Tibial nerve (tissue), 4 donors: ENCODE measurements around the gene ADM5. TPM values are rescaled to one million over a fixed set of nuclear protein-coding genes. Genes with fewer than 3 reads are reported as not detected.

Experiments used
- DNase-seq, 2 donors: peaks; one replicate each; pipeline ENCODE4 v3.0.0-alpha.2; 2019; ENCODE audit warnings: low spot score in 2 of 2
- H3K27ac ChIP-seq, 4 donors: fragments of 200-600 bp; sonication (generic) in 3 of 4; one replicate each; pipeline ENCODE4 v1.5.1; 2017 to 2019; ENCODE audit warnings: mild to moderate bottlenecking in 1 of 4
- H3K27me3 ChIP-seq, 2 donors: fragments of 200-600 bp; sonication (generic) in 1 of 2; one replicate each; pipeline versions ENCODE4 v1.5.1 to v1.6.0; 2017 to 2019
- H3K36me3 ChIP-seq, 3 donors: fragments of 200-600 bp; sonication (generic); one replicate each; pipeline ENCODE4 v1.5.1; 2018 to 2019
- H3K4me1 ChIP-seq, 4 donors: fragments of 200-600 bp; sonication (generic) in 3 of 4; one replicate each; pipeline ENCODE4 v1.5.1; 2017 to 2019
- H3K4me3 ChIP-seq, 4 donors: fragments of 200-600 bp; sonication (generic) in 3 of 4; one replicate each; pipeline ENCODE4 v1.5.1; 2017 to 2019; ENCODE audit warnings: mild to moderate bottlenecking in 1 of 4, moderate library complexity in 1 of 4
- H3K9me3 ChIP-seq, 4 donors: fragments of 200-600 bp; sonication (generic) in 3 of 4; one replicate each; pipeline ENCODE4 v1.5.1; 2017 to 2019
- CTCF ChIP-seq, 5 experiments: fragments of 200-600 bp in 3 of 5; fragments of 450-650 bp in 2 of 5; sonication (generic) in 3 of 5; IDR thresholded peaks; one replicate each; pipeline ENCODE4 v1.5.1; 2016 to 2019; ENCODE audit warnings: antibody characterized with exemption in 5 of 5, mild to moderate bottlenecking in 3 of 5, moderate library complexity in 2 of 5
- EP300 ChIP-seq, 2 donors: sonication (generic); formaldehyde crosslinking; IDR thresholded peaks; one replicate each; pipeline ENCODE4 v1.6.1; 2017; ENCODE audit warnings: antibody characterized with exemption in 2 of 2, mild to moderate bottlenecking in 1 of 2
- POLR2A ChIP-seq, 2 donors: fragments of 450-650 bp; IDR thresholded peaks; one replicate each; pipeline ENCODE4 v1.6.1; 2017; ENCODE audit warnings: antibody characterized with exemption in 2 of 2, mild to moderate bottlenecking in 2 of 2, moderate library complexity in 2 of 2
- WGBS, 2 donors: methylation state at CpG; one replicate each; pipeline ENCODE4 v1.1.5; 2018; 5-methylcytosine and 5-hydroxymethylcytosine counted together
- total RNA-seq, 4 donors: library from RNA; depleted of rRNA; stranded (reverse); fragments of >200 nt; gene quantifications; one replicate each; pipeline ENCODE4 v1.1.0, GENCODE V29; 2016

Gene ADM5
- total RNA-seq, 4 donors from 2014 or later, result 1.5 to 4.3 TPM; not detected in 2

DNA sequence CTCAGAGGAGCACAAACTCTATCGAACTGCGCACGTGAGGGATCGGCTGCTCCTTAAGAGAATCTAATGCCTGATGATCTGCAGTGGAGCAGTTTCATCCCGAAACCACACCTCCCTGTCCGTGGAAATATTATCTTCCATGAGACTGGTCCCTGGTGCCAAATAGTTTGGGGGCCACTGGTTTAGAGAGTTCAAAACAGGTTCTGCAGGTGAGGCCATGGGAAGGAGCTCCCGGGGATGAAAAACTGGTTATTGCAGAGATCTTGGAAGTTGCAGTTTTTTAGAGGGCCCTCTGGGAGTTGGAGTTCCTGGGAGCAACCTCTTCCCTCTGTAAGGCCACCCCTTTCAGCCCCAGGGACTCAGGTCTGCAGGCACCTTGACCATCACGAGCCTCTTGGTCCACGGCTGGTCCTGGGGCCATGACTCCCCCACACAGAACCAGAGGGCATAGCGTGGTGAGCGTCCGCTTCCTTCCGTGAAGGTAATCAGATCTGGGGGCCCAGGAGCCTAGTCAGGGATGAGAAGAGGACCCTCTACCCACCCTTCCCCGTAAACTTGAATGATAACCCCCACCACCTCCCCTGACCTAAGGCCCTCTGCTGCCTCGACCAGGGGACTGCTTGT, 28.9 kb upstream of the ADM5 start:
- Histone ChIP-seq H3K27ac (no peak overlapping the region), H3K27me3 (no peaks in the 10 kb centered on the region), H3K9me3 (no peaks in the 10 kb centered on the region), H3K4me3 (no peak overlapping the region), H3K36me3 (peaks cover 0 to 77% (median 35%) of the 10 kb centered on the region in 3 donors), H3K4me1 (peaks cover 0 to 20% (median 9%) of the 10 kb centered on the region in 4 donors)
- DNase-seq, result no peak
- TF ChIP-seq CTCF (IDR thresholded peaks at IDR 0.05) (no peak), POLR2A (IDR thresholded peaks at IDR 0.05) (no peak), EP300 (IDR thresholded peaks at IDR 0.05) (no peak)
- WGBS, 2 donors, result 76 to 85% methylated on average over 9 to 13 of the region's 15 CpGs

DNA sequence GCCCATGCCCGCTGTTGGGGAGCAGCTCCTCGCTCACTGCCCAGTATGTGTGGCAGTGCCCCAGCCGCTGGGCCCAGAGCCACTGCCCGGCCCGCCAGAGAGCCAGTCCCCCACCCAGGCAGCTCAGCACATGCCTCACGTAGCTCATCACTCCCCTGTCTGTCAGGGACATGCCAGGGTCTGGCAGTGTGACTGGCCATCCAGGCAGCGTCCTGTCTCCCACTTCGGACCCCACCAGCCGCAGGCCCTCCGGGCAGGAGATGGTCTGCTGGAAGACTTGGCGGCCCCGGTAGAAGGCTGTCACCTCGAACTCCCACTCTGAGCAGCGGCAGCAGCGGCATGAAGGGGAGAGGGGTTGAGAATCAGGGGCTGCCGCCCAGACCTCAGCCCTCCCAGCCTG, 27.4 kb upstream of the ADM5 start:
- Histone ChIP-seq H3K27ac (no peak overlapping the region), H3K27me3 (no peaks in the 10 kb centered on the region), H3K4me3 (no peak overlapping the region), H3K4me1 (peaks cover 0 to 31% (median 17%) of the 10 kb centered on the region in 4 donors), H3K36me3 (peaks cover 0 to 61% (median 34%) of the 10 kb centered on the region in 3 donors), H3K9me3 (no peaks in the 10 kb centered on the region)
- DNase-seq, result no peak
- no peak for TF ChIP-seq CTCF (IDR thresholded peaks at IDR 0.05)
- TF ChIP-seq EP300 (IDR thresholded peaks at IDR 0.05), result no peak
- 94 to 95% methylated on average over 14 to 16 of the region's 16 CpGs for WGBS, 2 donors

- Histone ChIP-seq H3K9me3 (no peaks in the 10 kb centered on the region), H3K4me3 (peak overlapping the region in 1 of 4 donors; percentile 90), H3K27ac (peak overlapping the region in 2 of 4 donors; percentile 88 to 89), H3K27me3 (no peaks in the 10 kb centered on the region), H3K36me3 (peaks cover 0 to 51% (median 25%) of the 10 kb centered on the region in 3 donors), H3K4me1 (peaks cover 0 to 33% (median 17%) of the 10 kb centered on the region in 4 donors)
- no peak for DNase-seq
- TF ChIP-seq POLR2A (IDR thresholded peaks at IDR 0.05) (no peak), EP300 (IDR thresholded peaks at IDR 0.05) (no peak), CTCF (IDR thresholded peaks at IDR 0.05) (no peak)
- 83 to 86% methylated on average over 12 of the region's 12 CpGs for WGBS, 2 donors
Observed at GRCh38 chr19:49663224-49663623, 26.2 kb upstream of the ADM5 start.

DNA sequence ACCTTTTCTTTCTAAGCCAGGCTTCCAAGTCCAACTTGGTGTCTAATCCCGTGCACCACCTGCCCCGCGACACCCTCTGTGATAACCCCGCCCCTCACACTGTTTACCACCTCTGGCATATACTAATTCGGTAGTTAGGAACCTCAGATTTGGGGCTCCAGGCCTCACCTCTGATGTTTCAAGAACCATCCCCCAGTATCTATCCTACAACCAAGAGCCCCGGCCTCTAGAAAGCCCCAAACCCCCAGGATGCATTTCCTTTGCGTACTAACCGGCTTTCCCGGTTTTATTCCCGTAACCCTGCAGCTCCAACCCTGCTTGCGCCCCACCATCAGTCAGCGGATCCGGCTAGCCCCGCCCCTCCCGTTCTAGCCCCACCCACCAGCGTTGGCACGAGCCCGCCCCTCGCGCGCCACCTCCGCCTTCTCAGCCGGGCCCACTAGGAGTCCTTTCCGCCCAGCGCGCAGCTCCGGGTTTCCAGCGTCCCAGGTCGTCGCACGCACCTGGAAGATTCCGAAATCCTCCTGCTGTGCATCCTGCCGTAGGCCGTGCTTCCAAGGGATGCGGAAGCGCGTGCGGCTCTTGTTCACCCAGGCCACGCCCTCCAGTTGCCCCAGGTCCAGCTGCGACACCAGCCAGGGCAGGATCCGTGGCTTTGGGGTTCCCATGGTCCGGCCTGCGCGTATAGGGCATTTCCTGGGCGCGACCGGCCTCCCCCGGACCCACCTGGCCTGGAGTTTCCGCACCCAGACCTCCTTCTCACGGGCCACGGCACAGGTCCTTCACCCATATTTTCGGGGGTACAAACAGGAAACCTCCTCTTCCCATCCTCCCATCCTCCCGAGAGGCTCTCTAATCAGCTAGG, 25.0 kb upstream of the ADM5 start:
- WGBS, 2 donors, result 1% methylated on average over 47 to 53 of the region's 53 CpGs
- Histone ChIP-seq H3K4me3 (peak overlapping the region; percentile 66 to 91 (median 81)), H3K9me3 (no peaks in the 10 kb centered on the region), H3K27me3 (no peaks in the 10 kb centered on the region), H3K27ac (peak overlapping the region; percentile 71 to 93 (median 88)), H3K36me3 (peaks cover 0 to 51% (median 13%) of the 10 kb centered on the region in 3 donors), H3K4me1 (peaks cover 0 to 33% (median 17%) of the 10 kb centered on the region in 4 donors)
- peak in 1 of 2 donors; percentile 84 for TF ChIP-seq EP300 (IDR thresholded peaks at IDR 0.05)
- TF ChIP-seq CTCF (IDR thresholded peaks at IDR 0.05), result peak in 4 of 5 experiments; percentile 20 to 73 (median 40)
- TF ChIP-seq POLR2A (IDR thresholded peaks at IDR 0.05), result peak in 1 of 2 donors; percentile 61
- DNase-seq, result peak; percentile 89 to 93

- TF ChIP-seq EP300 (IDR thresholded peaks at IDR 0.05) (no peak), POLR2A (IDR thresholded peaks at IDR 0.05) (no peak), CTCF (IDR thresholded peaks at IDR 0.05) (no peak)
- Histone ChIP-seq H3K27ac (peak overlapping the region; percentile 71 to 93 (median 88)), H3K27me3 (no peaks in the 10 kb centered on the region), H3K36me3 (peaks cover 0 to 47% (median 11%) of the 10 kb centered on the region in 3 donors), H3K4me1 (peaks cover 0 to 33% (median 17%) of the 10 kb centered on the region in 4 donors), H3K4me3 (peak overlapping the region; percentile 66 to 91 (median 81)), H3K9me3 (no peaks in the 10 kb centered on the region)
- DNase-seq, result no peak
- 0 to 1% methylated on average over 7 of the region's 7 CpGs for WGBS, 2 donors
Observed at GRCh38 chr19:49665036-49665350, 24.4 kb upstream of the ADM5 start.
